Suppressor macrophage (primary cell): ENCODE data around the gene PEX14.
A peak's percentile ranks its signal among the peaks of the same experiment; 100 is the strongest.
"Not testable (repeated sequence)": the region's sequence is repeated elsewhere in the genome, so short reads cannot be mapped to it uniquely, and the experiment has no call there.

ENCODE experiments used
- DNase-seq, 4 experiments: peaks; one replicate each; pipeline ENCODE4 v3.0.0-alpha.2; 2020 to 2022
- total RNA-seq, 17 experiments: gene quantifications; one replicate each; lab custom pipeline; 2026; ENCODE audit warnings: mixed read lengths in 6 of 17, inconsistent platforms in 3 of 17; lab: John Stamatoyannopoulos, UW

The PEX14 gene
- total RNA-seq: 9.8 to 34.3 (median 15.9) reads per million in 17 experiments

GRCh38 chr1:10474613-10475507, at the start of gene PEX14:
PEX14 (plus strand) TSS chr1:10474950; CDS start chr1:10474967, 17 bp downstream.
- peak; percentile 89 to 95 (median 92) for DNase-seq

- not testable (repeated sequence) for DNase-seq
These were observed 48.8 kb upstream of the PEX14 start for GRCh38 chr1:10425826-10426534.

- not testable (repeated sequence) for DNase-seq
These were observed 48.3 kb upstream of the PEX14 start for GRCh38 chr1:10426535-10426848.

GRCh38 chr1:10428984-10429383, 45.8 kb upstream of the PEX14 start:
- DNase-seq: no peak

GRCh38 chr1:10429868-10430215, 44.9 kb upstream of the PEX14 start:
- peak; percentile 50 to 75 (median 64) for DNase-seq

GRCh38 chr1:10430216-10431069, 44.3 kb upstream of the PEX14 start, which contains the start of gene CENPS:
CENPS (plus strand) TSS chr1:10430433; CDS start chr1:10430518, 85 bp downstream.
- peak; percentile 93 to 97 (median 95) for DNase-seq

GRCh38 chr1:10431070-10431730, 43.5 kb upstream of the PEX14 start:
- peak in 3 of 4 experiments; percentile 18 to 40 (median 24) for DNase-seq

- no peak for DNase-seq
These were observed 41.6 kb upstream of the PEX14 start for GRCh38 chr1:10432910-10433700.

GRCh38 chr1:10433790-10434189, 41.0 kb upstream of the PEX14 start:
- DNase-seq: no peak

- DNase-seq: no peak
These were observed 40.2 kb upstream of the PEX14 start for GRCh38 chr1:10434590-10434989.

GRCh38 chr1:10437052-10437451, 37.7 kb upstream of the PEX14 start:
- DNase-seq: no peak

- DNase-seq: no peak
These were observed 36.0 kb upstream of the PEX14 start for GRCh38 chr1:10438677-10439163.

GRCh38 chr1:10440305-10440704, 34.4 kb upstream of the PEX14 start:
- no peak for DNase-seq

- no peak for DNase-seq
These were observed 34.0 kb upstream of the PEX14 start for GRCh38 chr1:10440794-10441193.

- DNase-seq: no peak
These were observed 30.5 kb upstream of the PEX14 start for GRCh38 chr1:10444248-10444647.

GRCh38 chr1:10444795-10445397, 29.9 kb upstream of the PEX14 start:
- DNase-seq: no peak

GRCh38 chr1:10446790-10447422, 27.8 kb upstream of the PEX14 start:
- no peak for DNase-seq

GRCh38 chr1:10449751-10450150, 25.0 kb upstream of the PEX14 start, which contains the start of gene CORT:
CORT (plus strand) TSS chr1:10450031; CDS start chr1:10450224, 193 bp downstream.
- no peak for DNase-seq

- DNase-seq: no peak
These were observed 24.5 kb upstream of the PEX14 start for GRCh38 chr1:10450156-10450814.

GRCh38 chr1:10450836-10451235, 23.9 kb upstream of the PEX14 start:
- no peak for DNase-seq
